WTC11 (cell line): ENCODE measurements around the gene ZNF397. TPM values are rescaled to one million over a fixed set of nuclear protein-coding genes. Genes with fewer than 3 reads are reported as not detected.
A peak's percentile ranks its signal among the peaks of the same experiment; 100 is the strongest.

Experiments
- ATAC-seq: fragments of 200-7000 bp; cut with Tn5 transposase; 2 replicates; pipeline ENCODE4 v1.10.0; 2021; ENCODE audit warnings: mild to moderate bottlenecking, moderate library complexity
- CTCF ChIA-PET: fragments of 300-600 bp; sonication (Branson Sonifier 250); formaldehyde crosslinking; loops from one replicate; lab custom pipeline; 2021; ENCODE audit warnings: antibody characterized with exemption; lab: Charles Lee
- POLR2A ChIA-PET: fragments of 350-600 bp; sonication (Branson Sonifier 250); formaldehyde crosslinking; loops from one replicate; lab custom pipeline; 2021; ENCODE audit warnings: antibody characterized with exemption; lab: Charles Lee
- DNase-seq: peaks from one replicate; pipeline ENCODE4 v3.0.0; 2021; ENCODE audit warnings: low spot score
- H3K27ac Mint-ChIP-seq: 2 replicates; pipeline ENCODE4 v1.8.0; 2021; ENCODE audit warnings: mixed read lengths
- H3K27me3 Mint-ChIP-seq: 2 replicates; pipeline ENCODE4 v1.8.0; 2021; ENCODE audit warnings: low read depth, mild to moderate bottlenecking, moderate library complexity, mixed read lengths
- H3K36me3 Mint-ChIP-seq: 2 replicates; pipeline ENCODE4 v1.8.0; 2021; ENCODE audit warnings: mixed read lengths
- H3K4me1 Mint-ChIP-seq: 2 replicates; pipeline ENCODE4 v1.8.0; 2022; ENCODE audit warnings: mixed read lengths
- H3K4me3 Mint-ChIP-seq: 2 replicates; pipeline ENCODE4 v1.8.0; 2021; ENCODE audit warnings: mild to moderate bottlenecking, moderate library complexity, mixed read lengths
- H3K9me3 Mint-ChIP-seq: 2 replicates; pipeline ENCODE4 v1.8.0; 2021; ENCODE audit warnings: mixed read lengths
- CDX4 ChIP-seq: fragments of 250-450 bp; sonication (Bioruptor Pico); IDR thresholded peaks from 2 replicates; pipeline ENCODE4 v1.9.0; 2021; ENCODE audit warnings: moderate library complexity, mild to moderate bottlenecking, inconsistent platforms, borderline replicate concordance
- CREM ChIP-seq: sonication (generic); formaldehyde crosslinking; IDR thresholded peaks from 2 replicates; pipeline ENCODE4 v1.8.1; 2022; ENCODE audit warnings: mild to moderate bottlenecking, missing genetic modification reagents, moderate library complexity
- CTCF ChIP-seq: fragments of 200-600 bp; IDR thresholded peaks from 2 replicates; pipeline ENCODE4 v1.8.0; 2022; ENCODE audit warnings: antibody characterized with exemption
- GRHL2 ChIP-seq: fragments of 250-450 bp; sonication (Bioruptor Pico); IDR thresholded peaks from 2 replicates; pipeline ENCODE4 v1.8.0; 2022; ENCODE audit warnings: mild to moderate bottlenecking, moderate library complexity; ENCODE audit not compliant: insufficient replicate concordance, severe bottlenecking
- GTF2I ChIP-seq: fragments of 250-450 bp; sonication (Bioruptor Pico); conservative IDR thresholded peaks from 2 replicates; pipeline ENCODE4 v1.4.0; 2021; ENCODE audit warnings: mild to moderate bottlenecking
- HMGXB4 ChIP-seq: sonication (generic); formaldehyde crosslinking; IDR thresholded peaks from 2 replicates; pipeline ENCODE4 v1.8.1; 2023; ENCODE audit warnings: mild to moderate bottlenecking, moderate library complexity, missing genetic modification reagents
- IRF1 ChIP-seq: sonication (generic); formaldehyde crosslinking; IDR thresholded peaks from 2 replicates; pipeline ENCODE4 v1.8.0; 2023; ENCODE audit warnings: missing genetic modification reagents
- JAZF1 ChIP-seq: fragments of 250-450 bp; sonication (Bioruptor Pico); IDR thresholded peaks from 2 replicates; pipeline ENCODE4 v1.9.0; 2021; ENCODE audit warnings: moderate library complexity, mild to moderate bottlenecking, inconsistent platforms
- JUN ChIP-seq: sonication (generic); formaldehyde crosslinking; IDR thresholded peaks from 2 replicates; pipeline ENCODE4 v1.8.0; 2023; ENCODE audit warnings: mild to moderate bottlenecking, missing genetic modification reagents
- NFE2L1 ChIP-seq: sonication (generic); formaldehyde crosslinking; IDR thresholded peaks from 2 replicates; pipeline ENCODE4 v1.8.1; 2023; ENCODE audit warnings: missing genetic modification reagents
- PRRX2 ChIP-seq: fragments of 250-450 bp; sonication (Bioruptor Pico); IDR thresholded peaks from 2 replicates; pipeline ENCODE4 v1.8.0; 2021; ENCODE audit warnings: mild to moderate bottlenecking
- SMAD4 ChIP-seq: sonication (generic); formaldehyde crosslinking; IDR thresholded peaks from 2 replicates; pipeline ENCODE4 v1.8.0; 2022; ENCODE audit warnings: mild to moderate bottlenecking, missing genetic modification reagents
- SOX15 ChIP-seq: fragments of 250-450 bp; sonication (Bioruptor Pico); IDR thresholded peaks from 2 replicates; pipeline ENCODE4 v1.9.0; 2021; ENCODE audit warnings: mild to moderate bottlenecking
- STAT6 ChIP-seq: sonication (generic); formaldehyde crosslinking; conservative IDR thresholded peaks from 2 replicates; pipeline ENCODE4 v1.8.1; 2023; ENCODE audit warnings: mild to moderate bottlenecking, low read depth, missing genetic modification reagents, moderate library complexity
- TCF7 ChIP-seq: sonication (generic); formaldehyde crosslinking; IDR thresholded peaks from 2 replicates; pipeline ENCODE4 v1.8.0; 2022; ENCODE audit warnings: mild to moderate bottlenecking, low read depth, missing genetic modification reagents, moderate library complexity
- USF2 ChIP-seq: sonication (generic); formaldehyde crosslinking; IDR thresholded peaks from 2 replicates; pipeline ENCODE4 v1.8.1; 2023; ENCODE audit warnings: mild to moderate bottlenecking, missing genetic modification reagents, moderate library complexity
- ZNF263 ChIP-seq: sonication (generic); formaldehyde crosslinking; IDR thresholded peaks from 2 replicates; pipeline ENCODE4 v1.8.1; 2022; ENCODE audit warnings: low read depth, mild to moderate bottlenecking, moderate library complexity, missing genetic modification reagents
- ZNF425 ChIP-seq: fragments of 250-450 bp; sonication (Bioruptor Pico); conservative IDR thresholded peaks from 2 replicates; pipeline ENCODE4 v1.9.0; 2021; ENCODE audit warnings: mild to moderate bottlenecking
- ZNF671 ChIP-seq: fragments of 250-450 bp; sonication (Bioruptor Pico); IDR thresholded peaks from 2 replicates; pipeline ENCODE4 v1.8.0; 2021; ENCODE audit warnings: mild to moderate bottlenecking
- ZSCAN18 ChIP-seq: fragments of 250-450 bp; sonication (Bioruptor Pico); IDR thresholded peaks from 2 replicates; pipeline ENCODE4 v2.1.2; 2022; ENCODE audit warnings: mild to moderate bottlenecking, moderate library complexity
- total RNA-seq: library from RNA; stranded (reverse); gene quantifications from 3 replicates; pipeline ENCODE4 v1.2.3, GENCODE V29; 2021

Gene ZNF397
- total RNA-seq, 1 experiment from 2014 or later = 44.0 TPM

- CTCF ChIA-PET = no interaction called here
- no peaks in the 10 kb centered on the region for H3K9me3 Mint-ChIP-seq
- TF ChIP-seq ZNF425 (CRISPR knock-in tag) (no peak), JAZF1 (CRISPR knock-in tag) (no peak), ZNF671 (CRISPR knock-in tag) (no peak), PRRX2 (no peak), CREM (no peak), SOX15 (CRISPR knock-in tag) (no peak), USF2 (CRISPR knock-in tag) (no peak), IRF1 (no peak), NFE2L1 (CRISPR knock-in tag) (no peak), ZSCAN18 (CRISPR knock-in tag) (no peak), TCF7 (CRISPR knock-in tag) (no peak), JUN (CRISPR knock-in tag) (no peak), SMAD4 (CRISPR knock-in tag) (no peak), ZNF263 (CRISPR knock-in tag) (no peak), GRHL2 (CRISPR knock-in tag) (no peak), CDX4 (CRISPR knock-in tag) (no peak), HMGXB4 (no peak), GTF2I (no peak)
- TF ChIP-seq, all 79 proteins: peak for 0
- no peaks in the 10 kb centered on the region for H3K27me3 Mint-ChIP-seq
- H3K4me1 Mint-ChIP-seq = peaks cover 3% of the 10 kb centered on the region
- H3K4me3 Mint-ChIP-seq = no peak overlapping the region
- POLR2A ChIA-PET = no interaction called here
- DNase-seq (no peak), ATAC-seq (no peak)
- no peaks in the 10 kb centered on the region for H3K36me3 Mint-ChIP-seq
- H3K27ac Mint-ChIP-seq = no peak overlapping the region
Observed at GRCh38 chr18:35227254-35227653, 13.6 kb upstream of the ZNF397 start.

- CTCF ChIA-PET = interaction anchor here (0.6 to 1.8 kb wide), 9 partner anchors 9 to 364 kb away, joined by 3 to 9 read pairs (median 3); partner anchors contain the start of gene ZNF397
- Mint-ChIP-seq H3K9me3 (no peaks in the 10 kb centered on the region), H3K4me1 (peaks cover 3% of the 10 kb centered on the region), H3K4me3 (peak overlapping the region; percentile 38), H3K27ac (peak overlapping the region; percentile 92), H3K27me3 (no peaks in the 10 kb centered on the region), H3K36me3 (no peaks in the 10 kb centered on the region)
- POLR2A ChIA-PET = no interaction called here
- DNase-seq = peak; percentile 82
- peak; percentile 86 for ATAC-seq
- TF ChIP-seq CTCF (peak; percentile 85), STAT6 (CRISPR knock-in tag) (no peak), TCF7 (CRISPR knock-in tag) (no peak)
Observed at GRCh38 chr18:35231052-35231451, 9.8 kb upstream of the ZNF397 start.
